ENCODE results near the gene BEAN1.

Gene BEAN1

GRCh38 chr16:66395806-66396555, 31.1 kb upstream of the BEAN1 start:
- no peak for DNase-seq

GRCh38 chr16:66397736-66398433, 29.2 kb upstream of the BEAN1 start:
- no peak for DNase-seq

- no peak for DNase-seq
Observed at GRCh38 chr16:66399031-66399430, 28.1 kb upstream of the BEAN1 start.

- DNase-seq, result no peak
Observed at GRCh38 chr16:66399930-66400329, 27.2 kb upstream of the BEAN1 start.

GRCh38 chr16:66400503-66401380, 26.4 kb upstream of the BEAN1 start:
- DNase-seq, result no peak

GRCh38 chr16:66401610-66402009, 25.5 kb upstream of the BEAN1 start:
- no peak for DNase-seq

DNA sequence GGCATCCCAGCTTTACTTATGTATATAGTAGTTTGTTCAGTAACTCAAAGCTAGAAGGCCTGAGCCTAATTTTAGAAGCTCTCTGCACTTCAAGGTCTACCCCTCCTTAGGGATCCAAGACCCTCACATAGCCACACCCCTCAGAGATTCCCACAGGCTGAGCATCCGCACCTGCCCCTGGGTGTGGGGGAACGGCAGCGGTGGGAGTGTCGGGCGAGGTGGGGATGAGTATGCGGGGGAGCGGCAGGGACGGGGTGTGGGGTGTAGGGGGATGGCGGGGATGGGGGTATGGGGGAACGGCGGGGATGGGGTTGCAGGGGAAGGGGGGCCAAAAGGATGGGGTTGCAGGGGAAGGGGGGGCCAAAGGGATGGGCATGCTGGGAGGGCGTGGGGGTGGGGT, 24.9 kb upstream of the BEAN1 start:
- no peak for DNase-seq

- DNase-seq, result no peak
Observed at GRCh38 chr16:66402591-66403230, 24.4 kb upstream of the BEAN1 start.

DNA sequence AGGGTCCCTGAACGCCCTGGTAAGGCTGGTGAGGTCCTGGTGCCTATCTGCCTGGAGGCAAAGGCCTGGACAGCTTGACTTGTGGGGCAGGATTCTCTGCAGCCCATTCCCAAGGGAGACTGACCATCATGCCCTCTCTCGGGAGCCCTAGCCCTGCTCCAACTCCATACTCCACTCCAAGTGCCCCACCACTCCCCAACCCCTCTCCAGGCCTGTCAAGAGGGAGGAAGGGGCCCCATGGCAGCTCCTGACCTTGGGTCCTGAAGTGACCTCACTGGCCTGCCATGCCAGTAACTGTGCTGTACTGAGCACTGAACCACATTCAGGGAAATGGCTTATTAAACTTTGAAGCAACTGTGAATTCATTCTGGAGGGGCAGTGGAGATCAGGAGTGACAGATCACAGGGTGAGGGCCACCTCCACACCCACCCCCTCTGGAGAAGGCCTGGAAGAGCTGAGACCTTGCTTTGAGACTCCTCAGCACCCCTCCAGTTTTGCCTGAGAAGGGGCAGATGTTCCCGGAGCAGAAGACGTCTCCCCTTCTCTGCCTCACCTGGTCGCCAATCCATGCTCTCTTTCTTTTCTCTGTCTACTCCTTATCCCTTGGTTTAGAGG, 23.5 kb upstream of the BEAN1 start:
- DNase-seq, result no peak

DNA sequence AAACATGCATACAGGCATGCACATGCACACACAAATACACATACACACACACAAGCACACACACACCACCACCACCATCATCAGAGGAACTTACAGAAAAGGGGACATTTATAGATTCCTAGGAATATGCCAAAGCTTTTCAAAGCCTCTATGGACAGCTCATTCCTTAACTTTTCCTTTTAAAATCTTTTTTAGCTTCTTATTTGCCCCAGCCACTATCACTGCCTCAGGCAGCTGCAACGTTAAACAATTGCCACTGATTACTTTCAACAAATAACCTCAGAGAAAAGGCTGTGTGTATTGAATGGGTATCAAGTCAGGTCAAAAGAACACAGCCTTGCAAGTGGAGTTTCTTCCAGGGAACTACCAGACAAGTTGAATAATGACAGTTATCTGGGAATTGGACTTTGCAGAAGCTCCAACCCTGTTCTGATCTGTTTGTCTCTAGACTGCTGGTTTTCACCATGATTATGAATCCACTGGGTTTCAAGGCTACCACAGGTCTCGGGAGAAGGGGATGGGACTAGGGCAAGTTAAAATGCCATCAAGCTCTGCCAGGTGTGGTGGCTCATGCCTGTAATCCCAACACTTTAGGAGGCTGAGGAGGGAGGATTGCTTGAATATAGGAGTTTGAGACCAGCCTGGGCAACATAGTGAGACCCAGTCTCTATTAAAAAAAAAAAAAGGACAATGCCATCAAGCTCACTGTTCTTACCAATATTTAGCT, 21.9 kb upstream of the BEAN1 start:
- DNase-seq, result no peak

DNA sequence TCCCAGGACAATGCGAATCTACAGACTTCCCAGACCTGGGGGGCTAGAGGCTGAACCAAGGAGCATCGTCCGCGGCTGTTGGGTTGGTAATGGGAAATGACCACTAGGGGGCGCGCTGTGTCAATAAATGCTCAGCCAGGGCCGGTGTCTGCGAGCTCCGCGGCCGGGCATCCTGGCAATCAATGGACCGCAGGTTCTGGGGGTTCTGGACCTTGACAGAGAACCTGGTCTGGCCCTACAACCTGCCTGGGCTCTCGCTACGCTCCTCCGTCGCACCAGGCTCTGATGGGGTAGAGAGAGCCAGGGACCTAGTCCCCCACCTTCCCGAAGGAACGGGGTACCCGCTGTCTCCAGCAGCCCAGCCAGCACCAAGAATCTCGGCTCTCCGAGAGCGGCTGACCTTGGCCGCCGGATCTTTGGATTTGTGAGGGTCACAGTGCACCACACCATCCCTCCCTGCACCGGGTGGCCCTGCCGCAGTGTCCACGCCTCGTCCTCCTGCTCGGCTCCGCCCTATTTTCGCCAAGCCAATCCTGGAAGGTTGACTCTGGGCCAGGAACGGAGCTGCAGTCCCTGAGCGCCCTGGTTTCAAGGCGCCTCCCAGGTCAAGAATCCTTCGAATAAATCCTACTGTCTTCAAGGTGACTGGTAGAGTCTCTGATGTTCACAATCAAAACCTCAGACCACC, 20.4 kb upstream of the BEAN1 start:
- DNase-seq, result peak; percentile 66

DNA sequence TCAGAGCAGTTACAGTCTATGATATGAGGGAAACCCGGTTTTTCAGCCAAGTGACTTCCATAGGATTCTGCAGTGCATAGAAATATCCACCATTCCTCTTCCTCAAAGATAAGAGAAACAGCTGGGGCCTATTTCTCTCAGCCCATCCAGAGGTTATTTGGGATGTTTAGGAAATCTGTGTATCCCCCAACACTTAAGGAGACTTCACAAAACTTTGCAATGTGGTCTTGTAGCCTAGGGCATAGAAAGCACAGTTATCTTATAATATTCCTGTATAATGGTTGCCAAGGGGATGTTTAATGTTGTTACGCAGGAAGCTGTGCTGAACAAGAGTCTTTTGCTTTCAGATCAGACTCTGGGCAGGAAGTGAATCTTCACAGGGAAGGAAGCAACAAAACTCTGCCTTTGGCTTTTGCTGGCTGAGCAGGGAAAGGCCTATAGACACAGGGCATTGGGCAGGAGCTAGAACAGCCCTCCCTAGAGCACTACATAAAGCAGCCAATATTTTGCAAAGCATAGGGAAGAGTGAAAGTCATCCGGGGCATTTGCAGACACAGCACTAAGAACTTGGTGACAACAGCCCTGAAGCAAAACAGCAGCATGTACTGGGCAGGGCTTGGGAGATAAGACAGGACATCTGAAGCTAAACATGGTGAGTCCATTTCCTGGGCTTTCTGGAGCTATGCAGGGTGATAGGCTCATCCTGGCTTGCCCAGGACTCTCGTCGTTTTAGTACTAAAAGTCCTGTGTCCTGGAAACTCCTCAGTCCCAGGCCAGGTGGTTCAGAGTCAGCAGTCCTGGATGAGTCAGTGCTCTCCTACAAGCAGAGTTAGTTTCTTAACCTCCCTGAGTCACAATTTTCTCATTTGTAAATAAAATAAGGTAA, 18.7 kb upstream of the BEAN1 start:
- peak; percentile 81 for DNase-seq

DNA sequence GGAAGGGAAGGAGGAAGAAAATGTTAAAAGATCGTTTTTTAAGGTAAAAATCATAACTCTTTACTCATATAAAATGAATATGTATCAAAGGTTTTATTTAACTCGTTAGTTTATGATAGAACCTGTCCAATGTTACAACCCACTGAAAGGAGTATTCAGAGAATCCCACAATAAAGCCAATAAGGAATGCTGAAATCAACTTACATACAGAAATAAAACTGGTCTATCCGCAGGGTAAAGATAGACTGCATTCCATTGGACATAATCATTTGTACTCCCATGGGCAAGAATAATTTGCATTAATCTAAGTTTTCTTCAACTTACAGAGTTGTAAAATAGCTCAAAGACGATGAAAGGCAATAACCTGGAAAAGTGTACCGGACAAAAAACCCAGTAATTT, 17.9 kb upstream of the BEAN1 start:
- peak; percentile 79 for DNase-seq

DNA sequence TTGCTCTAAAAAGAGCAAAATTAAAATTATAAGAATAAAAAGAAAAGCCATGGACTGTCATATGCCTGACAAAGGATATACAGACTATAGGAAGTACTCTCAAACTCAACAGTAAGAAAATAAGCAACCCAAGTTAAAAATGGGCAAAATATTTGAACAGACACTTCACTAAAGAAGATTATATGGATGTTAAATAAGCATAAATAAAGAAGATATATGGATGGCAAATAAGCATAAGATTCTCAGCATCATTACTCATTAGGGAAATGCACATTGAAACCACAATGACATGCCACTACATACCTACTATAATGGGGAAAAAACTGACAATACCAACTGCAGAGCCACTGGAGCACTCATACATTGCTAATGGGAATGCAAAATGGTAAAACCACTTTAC, 14.9 kb upstream of the BEAN1 start:
- DNase-seq, result no peak

- DNase-seq, result peak; percentile 65
Observed at GRCh38 chr16:66414891-66415290, 12.2 kb upstream of the BEAN1 start.

DNA sequence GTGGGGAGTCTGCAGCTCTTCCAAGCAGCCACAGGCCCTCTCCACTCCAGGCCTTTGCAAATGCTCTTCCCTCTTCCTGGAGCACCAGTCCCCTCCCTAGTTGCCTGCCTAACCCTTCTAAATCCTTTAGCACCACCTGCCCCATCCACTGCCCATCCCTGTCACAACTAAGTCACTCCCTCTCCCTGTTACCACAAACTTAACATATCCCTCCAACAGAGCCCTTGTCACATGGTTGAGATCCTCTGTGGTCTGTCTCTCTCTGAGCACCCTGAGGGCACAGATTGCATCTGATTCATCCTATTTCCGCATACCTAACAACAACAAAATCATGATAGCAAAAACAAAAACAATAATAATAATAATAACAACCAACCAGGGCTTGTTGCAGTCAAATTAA, 11.0 kb upstream of the BEAN1 start:
- DNase-seq, result no peak

DNA sequence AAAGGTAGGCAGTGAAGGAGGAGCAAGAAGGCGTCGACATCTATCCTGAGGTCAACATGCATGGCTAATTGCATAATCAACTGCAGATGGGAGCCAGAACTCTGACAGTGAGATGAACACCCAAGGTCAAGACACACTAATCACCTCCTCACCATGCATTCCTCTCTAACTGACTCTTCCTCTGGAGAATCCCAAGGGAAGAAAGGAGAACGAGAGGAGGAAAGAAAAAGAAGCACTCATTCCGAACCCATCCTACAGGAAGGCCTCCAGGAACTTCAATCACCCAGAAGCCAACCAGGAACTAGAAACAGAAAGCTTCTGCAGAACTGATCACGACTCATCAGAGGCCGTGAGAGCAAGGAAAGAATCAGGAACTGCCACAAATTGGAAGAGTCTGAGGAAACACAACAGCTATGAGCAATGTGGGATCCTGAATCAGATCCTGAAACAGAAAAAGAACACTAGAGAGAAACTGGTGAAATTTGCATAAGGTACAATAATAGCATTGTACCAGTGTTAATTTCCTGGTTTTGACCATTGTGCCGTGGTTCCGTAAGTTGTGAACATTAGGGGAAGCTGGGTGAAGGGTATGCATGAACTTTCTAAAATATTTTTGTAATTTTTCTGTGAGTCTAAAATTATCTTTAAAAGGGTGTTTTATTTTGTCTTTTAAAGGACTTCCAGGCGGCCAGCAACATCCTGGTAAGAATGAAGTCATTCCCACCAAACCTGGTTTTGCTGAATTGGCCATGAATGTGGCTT, 10.0 kb upstream of the BEAN1 start:
- peak; percentile 73 for DNase-seq

DNA sequence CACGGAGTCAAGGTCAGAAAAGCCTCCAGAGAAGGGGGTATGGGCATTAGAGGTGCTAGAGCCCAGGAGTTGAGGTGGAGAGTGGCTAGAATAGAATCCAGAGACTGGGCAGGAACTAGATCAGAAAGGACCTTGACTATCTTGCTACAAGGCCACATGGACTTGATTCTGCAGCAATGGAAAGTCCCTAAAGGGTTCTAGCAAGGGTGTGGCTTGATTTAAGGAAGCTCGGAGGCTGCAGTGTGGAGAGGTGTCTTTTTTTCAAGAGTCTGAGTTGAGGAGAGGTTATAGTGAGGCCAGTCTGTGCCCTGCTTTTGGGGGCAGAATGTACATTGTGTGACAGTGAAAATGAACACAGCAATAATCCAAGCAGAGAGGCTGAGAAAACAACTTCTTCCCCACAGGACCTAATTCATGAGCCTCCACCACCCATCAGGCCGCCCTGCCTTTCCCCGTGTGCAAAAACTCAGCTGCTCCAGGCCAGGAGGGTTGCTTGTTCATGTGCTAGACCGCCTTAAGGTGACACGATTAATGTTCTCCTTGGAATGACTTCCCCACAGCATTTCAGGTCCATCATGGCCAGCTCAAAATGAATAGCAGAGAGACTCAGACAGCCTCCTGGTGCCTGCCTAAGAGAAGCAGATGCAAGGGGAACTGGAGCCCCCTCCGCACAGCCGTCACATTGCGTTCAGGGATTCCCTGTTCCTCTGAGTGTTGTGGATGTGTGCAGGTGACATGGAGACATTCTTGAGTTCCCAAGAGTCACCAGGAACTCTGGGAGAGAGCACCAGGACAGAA, 8.7 kb upstream of the BEAN1 start:
- no peak for DNase-seq

DNA sequence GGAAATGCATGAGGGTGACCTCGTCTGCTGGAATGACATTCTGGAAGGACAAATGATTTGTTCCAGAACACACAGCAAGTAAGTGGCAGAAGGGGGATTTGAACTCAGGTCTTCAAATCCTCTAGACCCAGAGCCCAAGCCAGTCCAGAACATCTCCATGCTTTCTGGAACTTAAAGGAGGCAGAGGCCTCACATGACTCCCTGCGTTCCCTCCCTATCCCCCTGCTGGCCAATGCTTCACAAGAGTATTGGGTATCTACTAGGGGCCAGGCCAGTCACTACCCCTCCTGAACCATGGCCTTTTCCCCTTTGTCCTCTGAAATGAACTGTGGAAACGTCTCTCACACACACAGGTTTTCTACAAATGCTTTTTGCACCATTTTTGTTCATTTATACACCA, 7.6 kb upstream of the BEAN1 start:
- DNase-seq, result no peak
